Ishikawa (cell line): ENCODE results near the gene TOMM7.

Experiments used
- CEBPB ChIP-seq: IDR thresholded peaks from 2 replicates; pipeline ENCODE4 v1.6.1; 2012
- CREB1 ChIP-seq: IDR thresholded peaks from 2 replicates; pipeline ENCODE4 v1.6.1; 2012; ENCODE audit warnings: low read depth
- EGR1 ChIP-seq: IDR thresholded peaks from 2 replicates; pipeline ENCODE4 v1.6.1; 2012
- EP300 ChIP-seq: IDR thresholded peaks from 2 replicates; pipeline ENCODE4 v1.6.1; 2012; ENCODE audit warnings: borderline replicate concordance
- FOXM1 ChIP-seq: IDR thresholded peaks from 2 replicates; pipeline ENCODE4 v1.6.1; 2012; ENCODE audit warnings: low read depth, borderline replicate concordance
- NFIC ChIP-seq: IDR thresholded peaks from 2 replicates; pipeline ENCODE4 v1.6.1; 2012
- RAD21 ChIP-seq: IDR thresholded peaks from 2 replicates; pipeline ENCODE4 v1.6.1; 2012; ENCODE audit warnings: low read depth
- TAF1 ChIP-seq: IDR thresholded peaks from 2 replicates; pipeline ENCODE4 v1.6.1; 2012; ENCODE audit warnings: low read depth, mild to moderate bottlenecking
- TCF12 ChIP-seq: IDR thresholded peaks from 2 replicates; pipeline ENCODE4 v1.6.1; 2012; ENCODE audit warnings: low read depth
- TEAD4 ChIP-seq: IDR thresholded peaks from 2 replicates; pipeline ENCODE4 v1.6.1; 2012
- YY1 ChIP-seq: IDR thresholded peaks from 2 replicates; pipeline ENCODE4 v1.6.1; 2012; ENCODE audit warnings: low read depth
- TF ChIP-seq, protein P1 (sequence below): IDR thresholded peaks from 2 replicates; pipeline ENCODE4 v1.6.1; 2012
- TF ChIP-seq, protein P2 (sequence below): IDR thresholded peaks from 2 replicates; pipeline ENCODE4 v1.6.1; 2012; ENCODE audit warnings: low read depth, mild to moderate bottlenecking
- TF ChIP-seq, protein P3 (sequence below): IDR thresholded peaks from 2 replicates; pipeline ENCODE4 v1.6.1; 2012

DNA sequence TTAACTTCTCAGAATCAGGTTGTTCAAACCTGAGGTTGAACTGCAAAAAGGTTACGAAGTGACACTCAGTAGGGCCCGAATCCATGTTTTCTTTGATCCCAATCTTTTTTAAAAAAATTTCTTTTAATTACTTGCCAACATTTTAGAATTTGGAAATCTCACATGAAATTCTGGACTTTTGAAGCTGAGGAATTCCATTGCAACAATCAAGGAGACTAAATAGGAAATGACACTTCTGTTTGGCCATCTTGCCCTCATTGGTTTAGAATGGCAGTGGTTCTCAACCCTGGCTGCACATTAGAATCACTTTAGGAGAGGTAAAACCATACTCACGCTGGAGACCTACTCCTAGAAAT lies 471 bp upstream of the TOMM7 start:
- TF ChIP-seq EP300 (no peak), RAD21 (no peak), FOXM1 (no peak), TCF12 (no peak), CREB1 (no peak), CEBPB (no peak), NFIC (no peak), YY1 (no peak), TEAD4 (no peak), TAF1 (no peak), EGR1 (no peak)
- TF ChIP-seq, protein P1, sequence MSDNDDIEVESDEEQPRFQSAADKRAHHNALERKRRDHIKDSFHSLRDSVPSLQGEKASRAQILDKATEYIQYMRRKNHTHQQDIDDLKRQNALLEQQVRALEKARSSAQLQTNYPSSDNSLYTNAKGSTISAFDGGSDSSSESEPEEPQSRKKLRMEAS = no peak
- TF ChIP-seq, protein P2, sequence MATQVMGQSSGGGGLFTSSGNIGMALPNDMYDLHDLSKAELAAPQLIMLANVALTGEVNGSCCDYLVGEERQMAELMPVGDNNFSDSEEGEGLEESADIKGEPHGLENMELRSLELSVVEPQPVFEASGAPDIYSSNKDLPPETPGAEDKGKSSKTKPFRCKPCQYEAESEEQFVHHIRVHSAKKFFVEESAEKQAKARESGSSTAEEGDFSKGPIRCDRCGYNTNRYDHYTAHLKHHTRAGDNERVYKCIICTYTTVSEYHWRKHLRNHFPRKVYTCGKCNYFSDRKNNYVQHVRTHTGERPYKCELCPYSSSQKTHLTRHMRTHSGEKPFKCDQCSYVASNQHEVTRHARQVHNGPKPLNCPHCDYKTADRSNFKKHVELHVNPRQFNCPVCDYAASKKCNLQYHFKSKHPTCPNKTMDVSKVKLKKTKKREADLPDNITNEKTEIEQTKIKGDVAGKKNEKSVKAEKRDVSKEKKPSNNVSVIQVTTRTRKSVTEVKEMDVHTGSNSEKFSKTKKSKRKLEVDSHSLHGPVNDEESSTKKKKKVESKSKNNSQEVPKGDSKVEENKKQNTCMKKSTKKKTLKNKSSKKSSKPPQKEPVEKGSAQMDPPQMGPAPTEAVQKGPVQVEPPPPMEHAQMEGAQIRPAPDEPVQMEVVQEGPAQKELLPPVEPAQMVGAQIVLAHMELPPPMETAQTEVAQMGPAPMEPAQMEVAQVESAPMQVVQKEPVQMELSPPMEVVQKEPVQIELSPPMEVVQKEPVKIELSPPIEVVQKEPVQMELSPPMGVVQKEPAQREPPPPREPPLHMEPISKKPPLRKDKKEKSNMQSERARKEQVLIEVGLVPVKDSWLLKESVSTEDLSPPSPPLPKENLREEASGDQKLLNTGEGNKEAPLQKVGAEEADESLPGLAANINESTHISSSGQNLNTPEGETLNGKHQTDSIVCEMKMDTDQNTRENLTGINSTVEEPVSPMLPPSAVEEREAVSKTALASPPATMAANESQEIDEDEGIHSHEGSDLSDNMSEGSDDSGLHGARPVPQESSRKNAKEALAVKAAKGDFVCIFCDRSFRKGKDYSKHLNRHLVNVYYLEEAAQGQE = no peak
- TF ChIP-seq, protein P3, sequence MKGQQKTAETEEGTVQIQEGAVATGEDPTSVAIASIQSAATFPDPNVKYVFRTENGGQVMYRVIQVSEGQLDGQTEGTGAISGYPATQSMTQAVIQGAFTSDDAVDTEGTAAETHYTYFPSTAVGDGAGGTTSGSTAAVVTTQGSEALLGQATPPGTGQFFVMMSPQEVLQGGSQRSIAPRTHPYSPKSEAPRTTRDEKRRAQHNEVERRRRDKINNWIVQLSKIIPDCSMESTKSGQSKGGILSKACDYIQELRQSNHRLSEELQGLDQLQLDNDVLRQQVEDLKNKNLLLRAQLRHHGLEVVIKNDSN = no peak
